ENCODE measurements around the gene C19orf25. TPM values are rescaled to one million over a fixed set of nuclear protein-coding genes. Genes with fewer than 3 reads are reported as not detected.
A peak's percentile ranks its signal among the peaks of the same experiment; 100 is the strongest.

Gene C19orf25
- total and polyA plus RNA-seq, 2 of the 13 experiments (the other 11 are each of a cell fraction or from before 2014, with no cell fraction given) = 14.2 to 32.4 TPM

DNA sequence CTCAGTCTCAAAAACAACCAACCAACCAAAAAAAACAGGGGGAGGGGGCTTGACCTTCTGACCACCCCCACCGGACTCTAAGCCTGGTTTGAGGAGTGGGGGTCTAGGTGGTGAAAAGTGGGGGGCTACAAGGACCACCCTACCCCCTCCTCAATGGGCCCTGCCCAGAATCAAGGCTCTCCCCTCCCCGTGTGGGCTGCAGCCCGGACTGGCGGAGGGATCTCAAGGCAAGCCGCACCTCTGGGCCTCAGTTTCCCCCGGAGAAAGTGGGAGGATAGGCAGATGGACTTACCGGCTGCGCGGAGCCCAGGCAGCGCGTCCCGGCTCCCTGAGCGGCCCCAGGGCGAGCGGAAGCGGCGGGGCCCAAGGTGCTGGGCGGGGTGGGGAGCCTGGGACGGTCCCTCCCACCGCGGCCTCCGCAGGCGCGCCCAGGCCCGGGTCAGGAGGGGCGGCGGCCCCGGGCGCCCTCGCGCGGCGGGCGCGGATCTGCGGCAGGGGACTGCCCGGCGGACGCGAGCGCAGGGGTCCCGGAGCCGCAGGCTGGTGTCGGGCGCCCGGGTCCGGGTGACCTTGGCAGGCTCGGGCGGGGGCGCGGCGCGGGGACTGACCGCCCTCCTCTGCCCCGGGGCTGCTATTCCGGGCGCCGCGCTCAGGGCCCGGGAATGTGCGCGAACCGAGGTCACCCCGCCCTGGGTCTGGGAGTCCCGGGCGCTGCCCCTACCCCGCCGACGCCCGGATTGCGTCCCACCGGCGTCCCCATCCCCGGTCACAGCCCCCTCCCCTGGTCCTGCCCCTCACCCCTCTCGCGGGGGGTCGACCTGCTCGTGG, 33.9 kb upstream of the C19orf25 start, which contains the start of gene ADAMTSL5 (continued):
- TF ChIP-seq, protein P1, sequence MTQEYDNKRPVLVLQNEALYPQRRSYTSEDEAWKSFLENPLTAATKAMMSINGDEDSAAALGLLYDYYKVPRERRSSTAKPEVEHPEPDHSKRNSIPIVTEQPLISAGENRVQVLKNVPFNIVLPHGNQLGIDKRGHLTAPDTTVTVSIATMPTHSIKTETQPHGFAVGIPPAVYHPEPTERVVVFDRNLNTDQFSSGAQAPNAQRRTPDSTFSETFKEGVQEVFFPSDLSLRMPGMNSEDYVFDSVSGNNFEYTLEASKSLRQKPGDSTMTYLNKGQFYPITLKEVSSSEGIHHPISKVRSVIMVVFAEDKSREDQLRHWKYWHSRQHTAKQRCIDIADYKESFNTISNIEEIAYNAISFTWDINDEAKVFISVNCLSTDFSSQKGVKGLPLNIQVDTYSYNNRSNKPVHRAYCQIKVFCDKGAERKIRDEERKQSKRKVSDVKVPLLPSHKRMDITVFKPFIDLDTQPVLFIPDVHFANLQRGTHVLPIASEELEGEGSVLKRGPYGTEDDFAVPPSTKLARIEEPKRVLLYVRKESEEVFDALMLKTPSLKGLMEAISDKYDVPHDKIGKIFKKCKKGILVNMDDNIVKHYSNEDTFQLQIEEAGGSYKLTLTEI (CRISPR knock-in tag; conservative IDR thresholded peaks at IDR 0.05) = no peak
- no peak for TF ChIP-seq TARDBP (CRISPR knock-in tag; IDR thresholded peaks at IDR 0.05)
- TF ChIP-seq, protein P2, sequence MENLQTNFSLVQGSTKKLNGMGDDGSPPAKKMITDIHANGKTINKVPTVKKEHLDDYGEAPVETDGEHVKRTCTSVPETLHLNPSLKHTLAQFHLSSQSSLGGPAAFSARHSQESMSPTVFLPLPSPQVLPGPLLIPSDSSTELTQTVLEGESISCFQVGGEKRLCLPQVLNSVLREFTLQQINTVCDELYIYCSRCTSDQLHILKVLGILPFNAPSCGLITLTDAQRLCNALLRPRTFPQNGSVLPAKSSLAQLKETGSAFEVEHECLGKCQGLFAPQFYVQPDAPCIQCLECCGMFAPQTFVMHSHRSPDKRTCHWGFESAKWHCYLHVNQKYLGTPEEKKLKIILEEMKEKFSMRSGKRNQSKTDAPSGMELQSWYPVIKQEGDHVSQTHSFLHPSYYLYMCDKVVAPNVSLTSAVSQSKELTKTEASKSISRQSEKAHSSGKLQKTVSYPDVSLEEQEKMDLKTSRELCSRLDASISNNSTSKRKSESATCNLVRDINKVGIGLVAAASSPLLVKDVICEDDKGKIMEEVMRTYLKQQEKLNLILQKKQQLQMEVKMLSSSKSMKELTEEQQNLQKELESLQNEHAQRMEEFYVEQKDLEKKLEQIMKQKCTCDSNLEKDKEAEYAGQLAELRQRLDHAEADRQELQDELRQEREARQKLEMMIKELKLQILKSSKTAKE (CRISPR knock-in tag; IDR thresholded peaks at IDR 0.05; ENCODE audit: borderline replicate concordance) = no peak
- TF ChIP-seq, protein P3, sequence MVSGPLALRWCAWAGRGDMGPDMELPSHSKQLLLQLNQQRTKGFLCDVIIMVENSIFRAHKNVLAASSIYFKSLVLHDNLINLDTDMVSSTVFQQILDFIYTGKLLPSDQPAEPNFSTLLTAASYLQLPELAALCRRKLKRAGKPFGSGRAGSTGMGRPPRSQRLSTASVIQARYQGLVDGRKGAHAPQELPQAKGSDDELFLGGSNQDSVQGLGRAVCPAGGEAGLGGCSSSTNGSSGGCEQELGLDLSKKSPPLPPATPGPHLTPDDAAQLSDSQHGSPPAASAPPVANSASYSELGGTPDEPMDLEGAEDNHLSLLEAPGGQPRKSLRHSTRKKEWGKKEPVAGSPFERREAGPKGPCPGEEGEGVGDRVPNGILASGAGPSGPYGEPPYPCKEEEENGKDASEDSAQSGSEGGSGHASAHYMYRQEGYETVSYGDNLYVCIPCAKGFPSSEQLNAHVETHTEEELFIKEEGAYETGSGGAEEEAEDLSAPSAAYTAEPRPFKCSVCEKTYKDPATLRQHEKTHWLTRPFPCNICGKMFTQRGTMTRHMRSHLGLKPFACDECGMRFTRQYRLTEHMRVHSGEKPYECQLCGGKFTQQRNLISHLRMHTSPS (CRISPR knock-in tag; IDR thresholded peaks at IDR 0.05; ENCODE audit: low read depth) = no peak
- TF ChIP-seq, protein P4, sequence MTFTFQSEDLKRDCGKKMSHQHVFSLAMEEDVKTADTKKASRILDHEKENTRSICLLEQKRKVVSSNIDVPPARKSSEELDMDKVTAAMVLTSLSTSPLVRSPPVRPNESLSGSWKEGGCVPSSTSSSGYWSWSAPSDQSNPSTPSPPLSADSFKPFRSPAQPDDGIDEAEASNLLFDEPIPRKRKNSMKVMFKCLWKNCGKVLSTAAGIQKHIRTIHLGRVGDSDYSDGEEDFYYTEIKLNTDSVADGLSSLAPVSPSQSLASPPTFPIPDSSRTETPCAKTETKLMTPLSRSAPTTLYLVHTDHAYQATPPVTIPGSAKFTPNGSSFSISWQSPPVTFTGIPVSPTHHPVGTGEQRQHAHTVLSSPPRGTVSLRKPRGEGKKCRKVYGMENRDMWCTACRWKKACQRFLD (CRISPR knock-in tag; IDR thresholded peaks at IDR 0.05; ENCODE audit: borderline replicate concordance) = no peak
- TF ChIP-seq SRY (CRISPR knock-in tag; IDR thresholded peaks at IDR 0.05) = no peak
- no peak for TF ChIP-seq TP53 (CRISPR knock-in tag; conservative IDR thresholded peaks at IDR 0.05)
- no peak for TF ChIP-seq TEAD3 (CRISPR knock-in tag; optimal IDR thresholded peaks at IDR 0.05; ENCODE audit: borderline replicate concordance)
- TF ChIP-seq, protein P5, sequence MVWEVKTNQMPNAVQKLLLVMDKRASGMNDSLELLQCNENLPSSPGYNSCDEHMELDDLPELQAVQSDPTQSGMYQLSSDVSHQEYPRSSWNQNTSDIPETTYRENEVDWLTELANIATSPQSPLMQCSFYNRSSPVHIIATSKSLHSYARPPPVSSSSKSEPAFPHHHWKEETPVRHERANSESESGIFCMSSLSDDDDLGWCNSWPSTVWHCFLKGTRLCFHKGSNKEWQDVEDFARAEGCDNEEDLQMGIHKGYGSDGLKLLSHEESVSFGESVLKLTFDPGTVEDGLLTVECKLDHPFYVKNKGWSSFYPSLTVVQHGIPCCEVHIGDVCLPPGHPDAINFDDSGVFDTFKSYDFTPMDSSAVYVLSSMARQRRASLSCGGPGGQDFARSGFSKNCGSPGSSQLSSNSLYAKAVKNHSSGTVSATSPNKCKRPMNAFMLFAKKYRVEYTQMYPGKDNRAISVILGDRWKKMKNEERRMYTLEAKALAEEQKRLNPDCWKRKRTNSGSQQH (CRISPR knock-in tag; IDR thresholded peaks at IDR 0.05; ENCODE audit: low read depth) = no peak
- TF ChIP-seq HNF4G (IDR thresholded peaks at IDR 0.05; ENCODE audit: borderline replicate concordance, low read depth, low read length) = no peak
- TF ChIP-seq HNF4G (CRISPR knock-in tag; IDR thresholded peaks at IDR 0.05; ENCODE audit: borderline replicate concordance, low read depth) = no peak
- no peak for TF ChIP-seq ZNF790 (CRISPR knock-in tag; IDR thresholded peaks at IDR 0.05; ENCODE audit: borderline replicate concordance)
- peak; percentile 94 for TF ChIP-seq ADNP (CRISPR knock-in tag; IDR thresholded peaks at IDR 0.05)
- TF ChIP-seq, protein P6, sequence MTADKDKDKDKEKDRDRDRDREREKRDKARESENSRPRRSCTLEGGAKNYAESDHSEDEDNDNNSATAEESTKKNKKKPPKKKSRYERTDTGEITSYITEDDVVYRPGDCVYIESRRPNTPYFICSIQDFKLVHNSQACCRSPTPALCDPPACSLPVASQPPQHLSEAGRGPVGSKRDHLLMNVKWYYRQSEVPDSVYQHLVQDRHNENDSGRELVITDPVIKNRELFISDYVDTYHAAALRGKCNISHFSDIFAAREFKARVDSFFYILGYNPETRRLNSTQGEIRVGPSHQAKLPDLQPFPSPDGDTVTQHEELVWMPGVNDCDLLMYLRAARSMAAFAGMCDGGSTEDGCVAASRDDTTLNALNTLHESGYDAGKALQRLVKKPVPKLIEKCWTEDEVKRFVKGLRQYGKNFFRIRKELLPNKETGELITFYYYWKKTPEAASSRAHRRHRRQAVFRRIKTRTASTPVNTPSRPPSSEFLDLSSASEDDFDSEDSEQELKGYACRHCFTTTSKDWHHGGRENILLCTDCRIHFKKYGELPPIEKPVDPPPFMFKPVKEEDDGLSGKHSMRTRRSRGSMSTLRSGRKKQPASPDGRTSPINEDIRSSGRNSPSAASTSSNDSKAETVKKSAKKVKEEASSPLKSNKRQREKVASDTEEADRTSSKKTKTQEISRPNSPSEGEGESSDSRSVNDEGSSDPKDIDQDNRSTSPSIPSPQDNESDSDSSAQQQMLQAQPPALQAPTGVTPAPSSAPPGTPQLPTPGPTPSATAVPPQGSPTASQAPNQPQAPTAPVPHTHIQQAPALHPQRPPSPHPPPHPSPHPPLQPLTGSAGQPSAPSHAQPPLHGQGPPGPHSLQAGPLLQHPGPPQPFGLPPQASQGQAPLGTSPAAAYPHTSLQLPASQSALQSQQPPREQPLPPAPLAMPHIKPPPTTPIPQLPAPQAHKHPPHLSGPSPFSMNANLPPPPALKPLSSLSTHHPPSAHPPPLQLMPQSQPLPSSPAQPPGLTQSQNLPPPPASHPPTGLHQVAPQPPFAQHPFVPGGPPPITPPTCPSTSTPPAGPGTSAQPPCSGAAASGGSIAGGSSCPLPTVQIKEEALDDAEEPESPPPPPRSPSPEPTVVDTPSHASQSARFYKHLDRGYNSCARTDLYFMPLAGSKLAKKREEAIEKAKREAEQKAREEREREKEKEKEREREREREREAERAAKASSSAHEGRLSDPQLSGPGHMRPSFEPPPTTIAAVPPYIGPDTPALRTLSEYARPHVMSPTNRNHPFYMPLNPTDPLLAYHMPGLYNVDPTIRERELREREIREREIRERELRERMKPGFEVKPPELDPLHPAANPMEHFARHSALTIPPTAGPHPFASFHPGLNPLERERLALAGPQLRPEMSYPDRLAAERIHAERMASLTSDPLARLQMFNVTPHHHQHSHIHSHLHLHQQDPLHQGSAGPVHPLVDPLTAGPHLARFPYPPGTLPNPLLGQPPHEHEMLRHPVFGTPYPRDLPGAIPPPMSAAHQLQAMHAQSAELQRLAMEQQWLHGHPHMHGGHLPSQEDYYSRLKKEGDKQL (CRISPR knock-in tag; IDR thresholded peaks at IDR 0.05; ENCODE audit: low read depth) = no peak
